Measurements from ENCODE around the gene UBL3. TPM values are rescaled to one million over a fixed set of nuclear protein-coding genes. Genes with fewer than 3 reads are reported as not detected.
A peak's percentile ranks its signal among the peaks of the same experiment; 100 is the strongest.

The UBL3 gene
- total RNA-seq, 1 experiment from 2014 or later, result 24.4 TPM

DNA sequence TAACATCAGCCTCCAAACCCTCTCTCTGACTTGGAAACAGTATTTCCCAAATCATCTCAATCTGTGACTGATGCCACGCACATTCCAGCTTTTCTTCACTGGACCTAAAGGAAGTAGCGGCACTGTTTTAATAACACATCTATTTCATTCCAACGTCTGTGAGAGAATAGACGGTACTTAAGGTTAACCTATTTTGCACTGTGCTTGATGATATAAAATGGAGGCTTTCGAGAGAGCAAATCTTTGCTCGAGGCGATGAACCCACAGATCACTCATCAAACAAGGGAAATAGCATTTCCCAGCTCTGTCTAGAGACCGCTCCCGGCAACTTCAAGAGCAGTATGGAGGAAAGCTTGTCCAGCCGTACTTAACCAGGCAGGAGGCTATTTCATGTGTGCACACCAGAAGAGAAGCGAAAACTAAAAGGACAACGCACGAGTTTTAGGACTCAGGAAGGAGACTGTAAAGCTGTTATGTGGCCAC, 2.9 kb downstream of the UBL3 start:
- Histone ChIP-seq H3K4me3 (peak overlapping the region; percentile 75), H3K79me2 (ENCODE audit: low read depth) (peaks cover 70% of the 10 kb centered on the region), H3K4me2 (peak overlapping the region; percentile 93), H3K36me3 (ENCODE audit: low read depth) (no peaks in the 10 kb centered on the region), H2AFZ (peak overlapping the region; percentile 15; the same call in 1 of the 2 replicates), H3K4me1 (replicated peaks; ENCODE audit: insufficient read depth) (peaks cover 50% of the 10 kb centered on the region), H3K9me2 (ENCODE audit: insufficient read depth) (no peaks in the 10 kb centered on the region), H3K27me3 (ENCODE audit: insufficient read depth, low read depth) (no peaks in the 10 kb centered on the region), H3K27ac (peak overlapping the region; percentile 33), H3F3A (ENCODE audit: insufficient read depth, low read depth) (no peaks in the 10 kb centered on the region), H3K9me3 (ENCODE audit: insufficient read depth, low read depth) (no peaks in the 10 kb centered on the region), H4K20me1 (ENCODE audit: insufficient read depth) (peaks cover 9% of the 10 kb centered on the region; the same call in 1 of the 2 replicates)
- no peak for DNase-seq
- ChIA-PET POLR2A (ENCODE audit: unreplicated experiment) (no interaction called here), CTCF (interaction anchor here (0.7 to 1.5 kb wide), 3 partner anchors 58 to 265 kb away, joined by 3 to 6 read pairs (median 4); no protein-coding TSS in a partner anchor)
- TF ChIP-seq, protein P1, sequence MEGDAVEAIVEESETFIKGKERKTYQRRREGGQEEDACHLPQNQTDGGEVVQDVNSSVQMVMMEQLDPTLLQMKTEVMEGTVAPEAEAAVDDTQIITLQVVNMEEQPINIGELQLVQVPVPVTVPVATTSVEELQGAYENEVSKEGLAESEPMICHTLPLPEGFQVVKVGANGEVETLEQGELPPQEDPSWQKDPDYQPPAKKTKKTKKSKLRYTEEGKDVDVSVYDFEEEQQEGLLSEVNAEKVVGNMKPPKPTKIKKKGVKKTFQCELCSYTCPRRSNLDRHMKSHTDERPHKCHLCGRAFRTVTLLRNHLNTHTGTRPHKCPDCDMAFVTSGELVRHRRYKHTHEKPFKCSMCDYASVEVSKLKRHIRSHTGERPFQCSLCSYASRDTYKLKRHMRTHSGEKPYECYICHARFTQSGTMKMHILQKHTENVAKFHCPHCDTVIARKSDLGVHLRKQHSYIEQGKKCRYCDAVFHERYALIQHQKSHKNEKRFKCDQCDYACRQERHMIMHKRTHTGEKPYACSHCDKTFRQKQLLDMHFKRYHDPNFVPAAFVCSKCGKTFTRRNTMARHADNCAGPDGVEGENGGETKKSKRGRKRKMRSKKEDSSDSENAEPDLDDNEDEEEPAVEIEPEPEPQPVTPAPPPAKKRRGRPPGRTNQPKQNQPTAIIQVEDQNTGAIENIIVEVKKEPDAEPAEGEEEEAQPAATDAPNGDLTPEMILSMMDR (conservative IDR thresholded peaks at IDR 0.05), result no peak
- no TSS peak for BruUV-seq (replicated peaks)
- intact Hi-C loops (cut with micrococcal nuclease; ENCODE audit: unreplicated experiment), result loop anchor here (5.0 kb wide), 1 partner anchor 75 kb away; no protein-coding TSS in a partner anchor

DNA sequence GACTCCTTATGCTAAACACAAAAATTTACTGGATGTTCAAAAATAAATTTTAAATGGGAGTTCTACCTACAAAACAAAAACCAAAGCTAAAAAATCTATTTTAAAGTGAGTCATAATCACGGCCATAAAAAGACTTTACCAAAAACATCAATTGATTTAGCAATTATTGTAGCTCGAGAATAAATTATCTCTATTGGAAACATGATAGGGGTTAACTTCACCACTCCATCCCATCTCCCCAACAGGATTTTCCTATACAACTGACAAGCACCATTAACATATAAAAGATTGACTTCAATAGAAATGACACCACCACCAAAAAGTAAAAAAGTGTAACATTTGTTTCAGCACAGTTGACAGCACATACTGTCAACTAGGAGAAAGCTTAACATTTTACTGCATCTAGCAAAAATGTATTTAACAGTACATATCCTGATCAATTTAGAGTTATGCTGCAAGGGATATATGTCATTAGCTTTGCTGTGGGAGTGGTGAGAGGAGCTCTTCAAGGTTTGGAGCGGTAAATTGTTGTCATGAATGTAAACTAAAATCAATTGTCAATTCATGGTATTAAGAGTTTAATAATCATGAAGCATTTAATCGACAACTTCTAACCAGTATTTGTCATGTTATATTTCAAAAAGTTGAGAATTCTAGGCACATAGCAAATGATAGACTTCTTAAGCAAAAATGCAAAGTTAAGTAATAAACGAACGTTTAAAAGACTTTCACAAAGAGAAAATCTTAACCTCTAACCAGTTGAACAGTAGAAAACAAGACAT, 3.8 kb downstream of the UBL3 start:
- Histone ChIP-seq H4K20me1 (ENCODE audit: insufficient read depth) (peaks cover 9% of the 10 kb centered on the region; the same call in 1 of the 2 replicates), H3K9me3 (ENCODE audit: insufficient read depth, low read depth) (no peaks in the 10 kb centered on the region), H3K27ac (peak overlapping the region; percentile 33; the same call in 1 of the 2 replicates), H3K4me1 (replicated peaks; ENCODE audit: insufficient read depth) (peaks cover 54% of the 10 kb centered on the region), H3K27me3 (ENCODE audit: insufficient read depth, low read depth) (no peaks in the 10 kb centered on the region), H3K79me2 (ENCODE audit: low read depth) (peaks cover 78% of the 10 kb centered on the region), H2AFZ (0 out of 2 replicates have a peak overlapping the region, but pooled peaks have one; percentile 15), H3K9me2 (ENCODE audit: insufficient read depth) (no peaks in the 10 kb centered on the region), H3F3A (ENCODE audit: insufficient read depth, low read depth) (peaks cover 2% of the 10 kb centered on the region; the same call in 1 of the 2 replicates), H3K4me3 (peak overlapping the region; percentile 75), H3K4me2 (peak overlapping the region; percentile 93), H3K36me3 (ENCODE audit: low read depth) (no peaks in the 10 kb centered on the region)
- no TSS peak for BruUV-seq (replicated peaks)
- intact Hi-C loops (cut with micrococcal nuclease; ENCODE audit: unreplicated experiment), result loop anchor here (5.0 kb wide), 1 partner anchor 74 kb away; no protein-coding TSS in a partner anchor
- TF ChIP-seq, protein P1 (conservative IDR thresholded peaks at IDR 0.05), result no peak
- DNase-seq, result no peak
- ChIA-PET CTCF (interaction anchor here (1.0 to 1.5 kb wide), 2 partner anchors 77 to 266 kb away, joined by 3 to 6 read pairs; no protein-coding TSS in a partner anchor), POLR2A (ENCODE audit: unreplicated experiment) (interaction anchor here (0.6 kb wide), 1 partner anchor 81 kb away, joined by 4 read pairs; no protein-coding TSS in a partner anchor)

DNA sequence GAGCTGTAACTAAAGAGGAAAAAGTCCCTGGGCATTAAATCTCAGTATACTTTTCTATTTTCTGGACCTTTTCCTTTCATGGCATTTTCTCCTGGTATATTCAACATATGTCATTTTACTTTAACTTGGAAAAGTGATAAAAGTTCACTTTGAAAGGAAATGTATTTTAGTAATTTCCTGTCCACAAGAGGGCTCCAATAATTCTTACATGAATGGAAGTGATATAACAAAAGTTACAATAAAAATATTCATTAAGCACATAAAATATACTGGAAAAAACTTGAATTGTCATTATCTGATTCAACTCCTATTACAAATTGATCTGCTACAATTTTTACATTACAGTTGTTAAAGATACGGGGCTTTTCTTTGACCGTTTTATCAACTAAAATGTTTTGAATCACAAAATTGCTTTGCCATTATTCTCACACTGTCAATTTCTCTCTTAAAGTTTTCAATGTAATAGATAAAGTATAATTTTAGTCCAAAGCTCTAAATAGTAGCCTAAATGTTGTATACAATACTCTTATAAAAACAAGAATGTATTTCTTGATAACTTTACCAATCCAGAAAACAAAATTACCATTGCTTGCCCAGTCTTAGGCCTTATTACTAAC, 4.9 kb downstream of the UBL3 start:
- peaks cover 89% of the 10 kb centered on the region for H3K79me2 ChIP-seq (ENCODE audit: low read depth)
- intact Hi-C loops (cut with micrococcal nuclease; ENCODE audit: unreplicated experiment), result loop anchor here (1.0 to 5.0 kb wide), 2 partner anchors 73 to 268 kb away; no protein-coding TSS in a partner anchor
- H3K4me2 ChIP-seq, result peak overlapping the region; percentile 93
- no peaks in the 10 kb centered on the region for H3K9me2 ChIP-seq (ENCODE audit: insufficient read depth)
- no peaks in the 10 kb centered on the region for H3K27me3 ChIP-seq (ENCODE audit: insufficient read depth, low read depth)
- TF ChIP-seq, protein P1 (conservative IDR thresholded peaks at IDR 0.05), result peak; percentile 62
- no peak for TF ChIP-seq EZH2 (IDR thresholded peaks at IDR 0.05; ENCODE audit: low read depth)
- peaks cover 57% of the 10 kb centered on the region for H3K4me1 ChIP-seq (replicated peaks; ENCODE audit: insufficient read depth)
- CTCF ChIA-PET, result interaction anchor here (0.7 to 1.0 kb wide), 2 partner anchors 74 to 159 kb away, joined by 3 read pairs; no protein-coding TSS in a partner anchor
- H2AFZ ChIP-seq, result no peak overlapping the region
- DNase-seq, result no peak
- H4K20me1 ChIP-seq (ENCODE audit: insufficient read depth), result peaks cover 9% of the 10 kb centered on the region; the same call in 1 of the 2 replicates
- H3K4me3 ChIP-seq, result peak overlapping the region; percentile 75; the same call in 1 of the 2 replicates
- no peaks in the 10 kb centered on the region for H3K36me3 ChIP-seq (ENCODE audit: low read depth)
- H3K9me3 ChIP-seq (ENCODE audit: insufficient read depth, low read depth), result no peaks in the 10 kb centered on the region
- peaks cover 11% of the 10 kb centered on the region; the same call in 1 of the 2 replicates for H3F3A ChIP-seq (ENCODE audit: insufficient read depth, low read depth)
- no peak overlapping the region for H3K27ac ChIP-seq
- POLR2A ChIA-PET (ENCODE audit: unreplicated experiment), result no interaction called here
- no TSS peak for BruUV-seq (replicated peaks)

Data from PC-9 (cell line).